ENCODE results near the gene PEA15. TPM values are rescaled to one million over a fixed set of nuclear protein-coding genes. Genes with fewer than 3 reads are reported as not detected.

PEA15 gene
- total RNA-seq, 5 donors from 2014 or later (not counting 1 experiment from before 2014, with no cell fraction given) = 12.3 to 27.5 (median 15.9) TPM

- H3K9me3 Mint-ChIP-seq = no peaks in the 10 kb centered on the region
- ChIA-PET CTCF (interaction anchor here (0.7 to 1.1 kb wide), 2 partner anchors 18 to 382 kb away, joined by 4 to 5 read pairs; no protein-coding TSS in a partner anchor), POLR2A (interaction anchor here in 1 of 2 donors (0.6 kb wide), 1 partner anchor 16 kb away, joined by 13 read pairs; no protein-coding TSS in a partner anchor)
- H3K4me1 Mint-ChIP-seq = peaks cover 34 to 36% (median 36%) of the 10 kb centered on the region in 3 donors
- no peaks in the 10 kb centered on the region for H3K27me3 ChIP-seq (replicated peaks in 1 of 2; ENCODE audit: control insufficient read depth in 2 of 2, extremely low read depth in 1 of 2, insufficient read depth in 2 of 2, low read length in 1 of 2)
- no peak overlapping the region for H3K4me3 Mint-ChIP-seq
- no peaks in the 10 kb centered on the region for H3K27me3 Mint-ChIP-seq
- H3K4me1 ChIP-seq (ENCODE audit: control insufficient read depth in 1 of 2, extremely low read depth in 1 of 2, insufficient read depth in 2 of 2, low read length in 2 of 2) = peaks cover 2 to 22% of the 10 kb centered on the region in 2 experiments
- H3K27ac Mint-ChIP-seq = peak overlapping the region; percentile 64 to 70
- H3K36me3 ChIP-seq (ENCODE audit: control insufficient read depth in 2 of 2, extremely low read depth in 1 of 2, insufficient read depth in 1 of 2, low read length in 1 of 2) = peaks cover 11 to 34% of the 10 kb centered on the region in 2 donors
- ATAC-seq (replicated peaks in 1 of 4) = no peak
- no peak overlapping the region for H3K4me3 ChIP-seq (ENCODE audit: control insufficient read depth in 1 of 2, extremely low read depth in 1 of 2, low read length in 1 of 2)
- no peaks in the 10 kb centered on the region for H3K9me3 ChIP-seq
- H3K36me3 Mint-ChIP-seq = peaks cover 14% of the 10 kb centered on the region
- no peak for DNase-seq
- 63% methylated on average over 3 of the region's 7 CpGs for WGBS (ENCODE audit: insufficient coverage)
- no peak overlapping the region for H3K27ac ChIP-seq (ENCODE audit: low read length)
Observed at GRCh38 chr1:160209321-160210046, 4.3 kb downstream of the PEA15 start.

GRCh38 chr1:160210561-160210960 lies 5.4 kb downstream of the PEA15 start:
- Mint-ChIP-seq H3K27ac (peak overlapping the region in 1 of 2 donors; percentile 32), H3K36me3 (peaks cover 14% of the 10 kb centered on the region), H3K4me1 (peaks cover 30 to 33% (median 31%) of the 10 kb centered on the region in 3 donors), H3K4me3 (no peak overlapping the region), H3K9me3 (no peaks in the 10 kb centered on the region), H3K27me3 (no peaks in the 10 kb centered on the region)
- Histone ChIP-seq H3K36me3 (ENCODE audit: control insufficient read depth in 2 of 2, extremely low read depth in 1 of 2, insufficient read depth in 1 of 2, low read length in 1 of 2) (peaks cover 11 to 44% of the 10 kb centered on the region in 2 donors), H3K27me3 (replicated peaks in 1 of 2; ENCODE audit: control insufficient read depth in 2 of 2, extremely low read depth in 1 of 2, insufficient read depth in 2 of 2, low read length in 1 of 2) (no peaks in the 10 kb centered on the region), H3K27ac (ENCODE audit: low read length) (no peak overlapping the region), H3K4me1 (ENCODE audit: control insufficient read depth in 1 of 2, extremely low read depth in 1 of 2, insufficient read depth in 2 of 2, low read length in 2 of 2) (peaks cover 2 to 15% of the 10 kb centered on the region in 2 experiments), H3K9me3 (no peaks in the 10 kb centered on the region), H3K4me3 (ENCODE audit: control insufficient read depth in 1 of 2, extremely low read depth in 1 of 2, low read length in 1 of 2) (no peak overlapping the region)
- CTCF ChIA-PET = interaction anchor here (0.6 to 0.7 kb wide), 4 partner anchors 33 to 454 kb away, joined by 3 to 6 read pairs (median 4); no protein-coding TSS in a partner anchor
- no CpG with 5 or more reads among the region's 5 CpGs for WGBS (ENCODE audit: insufficient coverage)
- no peak for ATAC-seq (replicated peaks in 1 of 4)
- no peak for DNase-seq
- POLR2A ChIA-PET = interaction anchor here in 1 of 2 donors (0.6 kb wide), 1 partner anchor 41 kb away, joined by 3 read pairs; no protein-coding TSS in a partner anchor

GRCh38 chr1:160211046-160211790 lies 6.0 kb downstream of the PEA15 start:
- H3K9me3 ChIP-seq = no peaks in the 10 kb centered on the region
- peaks cover 11 to 51% of the 10 kb centered on the region in 2 donors for H3K36me3 ChIP-seq (ENCODE audit: control insufficient read depth in 2 of 2, extremely low read depth in 1 of 2, insufficient read depth in 1 of 2, low read length in 1 of 2)
- ATAC-seq (replicated peaks in 1 of 4) = no peak
- no peak for DNase-seq
- no peak overlapping the region for H3K4me3 Mint-ChIP-seq
- H3K27ac ChIP-seq (ENCODE audit: low read length) = no peak overlapping the region
- H3K9me3 Mint-ChIP-seq = no peaks in the 10 kb centered on the region
- no peaks in the 10 kb centered on the region for H3K27me3 Mint-ChIP-seq
- no peaks in the 10 kb centered on the region for H3K27me3 ChIP-seq (replicated peaks in 1 of 2; ENCODE audit: control insufficient read depth in 2 of 2, extremely low read depth in 1 of 2, insufficient read depth in 2 of 2, low read length in 1 of 2)
- H3K27ac Mint-ChIP-seq = no peak overlapping the region
- CTCF ChIA-PET = interaction anchor here (0.6 to 0.9 kb wide), 7 partner anchors 8 to 453 kb away, joined by 3 to 6 read pairs (median 3); no protein-coding TSS in a partner anchor
- 97% methylated on average over 5 of the region's 10 CpGs for WGBS (ENCODE audit: insufficient coverage)
- no peak overlapping the region for H3K4me3 ChIP-seq (ENCODE audit: control insufficient read depth in 1 of 2, extremely low read depth in 1 of 2, low read length in 1 of 2)
- H3K4me1 Mint-ChIP-seq = peaks cover 26 to 29% (median 27%) of the 10 kb centered on the region in 3 donors
- peaks cover 18% of the 10 kb centered on the region for H3K36me3 Mint-ChIP-seq
- H3K4me1 ChIP-seq (ENCODE audit: control insufficient read depth in 1 of 2, extremely low read depth in 1 of 2, insufficient read depth in 2 of 2, low read length in 2 of 2) = peaks cover 0 to 8% of the 10 kb centered on the region in 2 experiments
- POLR2A ChIA-PET = interaction anchor here in 1 of 2 donors (0.6 kb wide), 1 partner anchor 40 kb away, joined by 3 read pairs; no protein-coding TSS in a partner anchor

GRCh38 chr1:160214481-160215140 lies 9.4 kb downstream of the PEA15 start:
- no peaks in the 10 kb centered on the region for H3K27me3 Mint-ChIP-seq

GRCh38 chr1:160216301-160216700 lies 11.1 kb downstream of the PEA15 start:
- no peak overlapping the region for H3K27ac ChIP-seq (ENCODE audit: low read length)
- H3K27me3 ChIP-seq (replicated peaks in 1 of 2; ENCODE audit: control insufficient read depth in 2 of 2, extremely low read depth in 1 of 2, insufficient read depth in 2 of 2, low read length in 1 of 2) = no peaks in the 10 kb centered on the region
- ATAC-seq (replicated peaks in 1 of 4) (no peak), DNase-seq (no peak)
- no peak overlapping the region for H3K4me3 ChIP-seq (ENCODE audit: control insufficient read depth in 1 of 2, extremely low read depth in 1 of 2, low read length in 1 of 2)
- ChIA-PET POLR2A (interaction anchor here in 1 of 2 donors (0.6 kb wide), 1 partner anchor 100 kb away, joined by 3 read pairs; no protein-coding TSS in a partner anchor), CTCF (no interaction called here)
- Mint-ChIP-seq H3K4me3 (no peak overlapping the region), H3K4me1 (no peaks in the 10 kb centered on the region), H3K9me3 (no peaks in the 10 kb centered on the region), H3K27ac (no peak overlapping the region), H3K36me3 (peaks cover 43% of the 10 kb centered on the region), H3K27me3 (no peaks in the 10 kb centered on the region)
- H3K36me3 ChIP-seq (ENCODE audit: control insufficient read depth in 2 of 2, extremely low read depth in 1 of 2, insufficient read depth in 1 of 2, low read length in 1 of 2) = peaks cover 27 to 96% of the 10 kb centered on the region in 2 donors
- no peaks in the 10 kb centered on the region for H3K4me1 ChIP-seq (ENCODE audit: control insufficient read depth in 1 of 2, extremely low read depth in 1 of 2, insufficient read depth in 2 of 2, low read length in 2 of 2)
- no peaks in the 10 kb centered on the region for H3K9me3 ChIP-seq

More at GRCh38 chr1:160214481-160215140, 9.4 kb downstream of the PEA15 start:
- WGBS (ENCODE audit: insufficient coverage) = no CpG with 5 or more reads among the region's 3 CpGs
- Histone ChIP-seq H3K4me1 (ENCODE audit: control insufficient read depth in 1 of 2, extremely low read depth in 1 of 2, insufficient read depth in 2 of 2, low read length in 2 of 2) (peaks cover 0 to 5% of the 10 kb centered on the region in 2 experiments), H3K9me3 (no peaks in the 10 kb centered on the region), H3K36me3 (ENCODE audit: control insufficient read depth in 2 of 2, extremely low read depth in 1 of 2, insufficient read depth in 1 of 2, low read length in 1 of 2) (peaks cover 21 to 85% of the 10 kb centered on the region in 2 donors), H3K4me3 (ENCODE audit: control insufficient read depth in 1 of 2, extremely low read depth in 1 of 2, low read length in 1 of 2) (no peak overlapping the region), H3K27me3 (replicated peaks in 1 of 2; ENCODE audit: control insufficient read depth in 2 of 2, extremely low read depth in 1 of 2, insufficient read depth in 2 of 2, low read length in 1 of 2) (no peaks in the 10 kb centered on the region), H3K27ac (ENCODE audit: low read length) (no peak overlapping the region)
- Mint-ChIP-seq H3K27ac (no peak overlapping the region), H3K36me3 (peaks cover 34% of the 10 kb centered on the region), H3K4me1 (peaks cover under 1 to 8% (median 7%) of the 10 kb centered on the region in 3 donors), H3K9me3 (no peaks in the 10 kb centered on the region), H3K4me3 (no peak overlapping the region)
- ATAC-seq (replicated peaks in 1 of 4) (no peak), DNase-seq (no peak)
- ChIA-PET CTCF (no interaction called here), POLR2A (no interaction called here)
